HG02938 (cell line): ENCODE results near the gene RHEB.
A peak's percentile ranks its signal among the peaks of the same experiment; 100 is the strongest.

Experiments
- ATAC-seq: cut with Tn5 transposase; IDR thresholded peaks from one replicate; pipeline ENCODE4 v1.9.1; 2021; ENCODE audit warnings: mild to moderate bottlenecking, moderate library complexity; ENCODE audit not compliant: unreplicated experiment

RHEB gene

GRCh38 chr7:151434549-151434948 lies 85.1 kb downstream of the RHEB start:
- no peak for ATAC-seq

GRCh38 chr7:151433721-151434400 lies 85.8 kb downstream of the RHEB start:
- no peak for ATAC-seq

GRCh38 chr7:151432658-151433521 lies 86.8 kb downstream of the RHEB start:
- ATAC-seq: peak; percentile 58

GRCh38 chr7:151431768-151432311 lies 87.9 kb downstream of the RHEB start:
- no peak for ATAC-seq

GRCh38 chr7:151431281-151431767 lies 88.4 kb downstream of the RHEB start:
- ATAC-seq: no peak

GRCh38 chr7:151430391-151431205 lies 89.1 kb downstream of the RHEB start:
- ATAC-seq: no peak

GRCh38 chr7:151429560-151430331 lies 89.9 kb downstream of the RHEB start:
- ATAC-seq: peak; percentile 60

GRCh38 chr7:151429237-151429559 lies 90.5 kb downstream of the RHEB start:
- no peak for ATAC-seq

- no peak for ATAC-seq
Observed at GRCh38 chr7:151428378-151429236, 91.1 kb downstream of the RHEB start.

GRCh38 chr7:151427705-151428377 lies 91.9 kb downstream of the RHEB start:
- no peak for ATAC-seq

GRCh38 chr7:151426904-151427704 lies 92.6 kb downstream of the RHEB start:
- ATAC-seq: no peak

- ATAC-seq: no peak
Observed at GRCh38 chr7:151426441-151426903, 93.2 kb downstream of the RHEB start.

GRCh38 chr7:151425670-151426440 lies 93.8 kb downstream of the RHEB start:
- ATAC-seq: no peak

- no peak for ATAC-seq
Observed at GRCh38 chr7:151424799-151425198, 94.9 kb downstream of the RHEB start.

GRCh38 chr7:151423936-151424335 lies 95.8 kb downstream of the RHEB start:
- no peak for ATAC-seq

GRCh38 chr7:151423226-151423625 lies 96.5 kb downstream of the RHEB start:
- ATAC-seq: no peak

- ATAC-seq: no peak
Observed at GRCh38 chr7:151422212-151422611, 97.5 kb downstream of the RHEB start.
